ENCODE results near the gene POC5. TPM values are rescaled to one million over a fixed set of nuclear protein-coding genes. Genes with fewer than 3 reads are reported as not detected.

The POC5 gene
- total RNA-seq, 2 donors from 2014 or later: 21.4 to 22.4 TPM

DNA sequence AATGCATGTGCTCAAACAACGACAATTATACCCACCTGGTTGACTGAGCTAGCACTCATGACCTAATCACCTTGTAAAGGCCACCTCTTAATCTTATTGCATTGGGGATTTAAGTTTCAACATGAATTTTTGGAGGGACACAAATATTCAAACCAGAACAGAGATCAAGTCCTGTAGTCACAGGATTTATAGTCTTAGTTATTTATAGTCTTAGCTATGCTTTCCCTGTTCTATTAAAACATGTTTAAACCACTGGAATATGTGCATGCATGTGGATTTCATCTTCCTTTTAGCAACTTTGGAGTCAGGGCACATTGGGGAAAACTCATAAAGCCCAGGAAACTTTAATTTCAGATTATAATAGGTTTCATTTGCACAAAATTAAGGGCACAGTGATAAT is 79.3 kb downstream of the POC5 start:
- no peaks in the 10 kb centered on the region for H3K4me1 Mint-ChIP-seq (ENCODE audit: low read depth in 2 of 2)
- no peak for DNase-seq (ENCODE audit: low spot score)

GRCh38 chr5:75632321-75632720 is 84.9 kb downstream of the POC5 start:
- Mint-ChIP-seq H3K36me3 (no peaks in the 10 kb centered on the region), H3K27ac (no peak overlapping the region), H3K4me3 (no peak overlapping the region)

More for the DNA sequence above, 79.3 kb downstream of the POC5 start:
- H3K4me3 Mint-ChIP-seq: no peak overlapping the region
- no peak overlapping the region for H3K27ac Mint-ChIP-seq
- H3K36me3 Mint-ChIP-seq: no peaks in the 10 kb centered on the region
- no peak for ATAC-seq
- H3K9me3 Mint-ChIP-seq: no peaks in the 10 kb centered on the region
- H3K27me3 Mint-ChIP-seq: peaks cover 11 to 12% of the 10 kb centered on the region in 2 donors

GRCh38 chr5:75630875-75631274 is 86.4 kb downstream of the POC5 start:
- Mint-ChIP-seq H3K4me3 (no peak overlapping the region), H3K27ac (no peak overlapping the region), H3K27me3 (peaks cover 4 to 8% of the 10 kb centered on the region in 2 donors), H3K9me3 (no peaks in the 10 kb centered on the region), H3K36me3 (no peaks in the 10 kb centered on the region), H3K4me1 (ENCODE audit: low read depth in 2 of 2) (no peaks in the 10 kb centered on the region)
- DNase-seq (ENCODE audit: low spot score): no peak
- ATAC-seq: no peak

More at GRCh38 chr5:75632321-75632720, 84.9 kb downstream of the POC5 start:
- H3K4me1 Mint-ChIP-seq (ENCODE audit: low read depth in 2 of 2): no peaks in the 10 kb centered on the region
- no peak for DNase-seq (ENCODE audit: low spot score)
- H3K9me3 Mint-ChIP-seq: no peaks in the 10 kb centered on the region
- ATAC-seq: no peak
- H3K27me3 Mint-ChIP-seq: peaks cover 12 to 13% of the 10 kb centered on the region in 2 donors

- DNase-seq (ENCODE audit: low spot score): no peak
- no peaks in the 10 kb centered on the region for H3K36me3 Mint-ChIP-seq
- no peak overlapping the region for H3K4me3 Mint-ChIP-seq
- H3K4me1 Mint-ChIP-seq (ENCODE audit: low read depth in 2 of 2): no peaks in the 10 kb centered on the region
- H3K27me3 Mint-ChIP-seq: peaks cover 0 to 2% of the 10 kb centered on the region in 2 donors
- ATAC-seq: no peak
- H3K27ac Mint-ChIP-seq: no peak overlapping the region
- H3K9me3 Mint-ChIP-seq: no peaks in the 10 kb centered on the region
Observed at GRCh38 chr5:75627801-75628200, 89.4 kb downstream of the POC5 start.

DNA sequence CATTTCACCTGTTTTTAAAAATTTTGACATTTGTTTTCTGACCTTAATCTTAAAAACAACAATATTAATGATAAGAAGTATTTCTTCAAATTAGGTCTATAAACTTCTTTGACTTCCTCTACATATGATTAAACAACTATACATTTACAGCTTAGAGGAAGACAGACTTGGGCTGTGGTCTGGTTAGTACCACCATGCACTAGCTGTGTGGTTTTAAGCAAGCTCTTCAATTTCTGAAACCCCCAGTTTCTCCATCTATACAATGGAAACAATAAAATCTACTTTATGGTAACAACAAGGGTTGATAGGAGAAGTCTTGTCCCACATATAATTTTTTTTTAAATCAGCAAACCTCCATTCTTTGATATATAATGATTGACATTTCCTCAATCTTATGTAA is 90.3 kb downstream of the POC5 start:
- Mint-ChIP-seq H3K9me3 (no peaks in the 10 kb centered on the region), H3K36me3 (no peaks in the 10 kb centered on the region), H3K27me3 (no peaks in the 10 kb centered on the region), H3K27ac (no peak overlapping the region), H3K4me3 (no peak overlapping the region), H3K4me1 (ENCODE audit: low read depth in 2 of 2) (no peaks in the 10 kb centered on the region)
- DNase-seq (ENCODE audit: low spot score) (no peak), ATAC-seq (no peak)

Other genes with a start within 250 kb of the POC5 start
- 10 to 100 TPM; 30.6 to 39.5 TPM for gene CERT1, start 205.8 kb downstream of the POC5 start, total RNA-seq
- 10 to 100 TPM; 32.3 to 33.9 TPM for gene POLK, start 205.5 kb downstream of the POC5 start, total RNA-seq
- gene ANKDD1B, start 106.0 kb downstream of the POC5 start, total RNA-seq: under 1 TPM in 1 of 2 donors, not detected in 1; 0.33 TPM